KG1 (cell line): ENCODE data around the gene FRG2C.
"Not testable (repeated sequence)": the region's sequence is repeated elsewhere in the genome, so short reads cannot be mapped to it uniquely, and the experiment has no call there.

Experiments
- DNase-seq: peaks from one replicate; lab custom pipeline; 2025; lab: John Stamatoyannopoulos, UW

FRG2C gene

DNA sequence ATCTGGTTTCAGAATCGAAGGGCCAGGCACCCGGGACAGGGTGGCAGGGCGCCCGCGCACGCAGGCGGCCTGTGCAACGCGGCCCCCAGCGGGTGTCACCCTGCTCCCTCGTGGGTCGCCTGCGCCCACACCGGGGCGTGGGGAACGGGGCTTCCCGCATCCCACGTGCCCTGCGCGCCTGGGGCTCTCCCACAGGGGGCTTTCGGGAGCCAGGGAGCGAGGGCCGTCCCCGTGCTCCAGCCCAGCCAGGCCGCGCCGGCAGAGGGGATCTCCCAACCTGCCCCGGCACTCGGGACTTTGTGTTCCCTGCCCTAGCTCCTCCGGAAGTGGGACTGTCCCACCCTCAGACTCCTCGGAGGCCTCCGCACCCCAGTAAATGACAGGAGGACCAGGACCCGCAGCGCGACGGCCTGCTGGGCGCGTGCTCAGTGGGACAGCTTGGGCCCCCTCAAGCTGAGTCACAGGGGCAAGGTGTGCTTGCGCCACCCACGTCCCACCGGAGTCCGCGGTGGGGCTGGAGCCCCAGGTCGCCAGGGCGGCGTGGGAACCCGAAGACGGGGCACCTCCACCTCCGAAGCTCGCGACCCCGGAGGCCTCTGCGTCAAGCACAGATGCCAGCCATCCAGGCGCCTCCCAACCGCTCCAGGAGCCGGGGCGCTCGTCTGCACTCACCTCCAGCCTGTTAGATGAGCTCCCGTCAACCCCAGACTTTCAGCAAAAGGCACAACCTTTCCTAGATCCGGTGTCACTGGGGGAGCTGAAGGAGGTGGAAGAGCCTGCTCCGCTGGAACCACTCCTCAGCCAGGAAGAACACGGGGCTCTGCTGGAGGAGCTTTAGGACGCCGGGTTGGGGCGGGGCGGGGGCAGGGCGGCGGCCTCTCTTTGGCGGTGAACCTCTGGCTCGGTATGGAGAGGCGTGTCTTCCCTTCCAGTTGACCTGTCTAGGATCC lies 5.5 kb downstream of the FRG2C start:
- not testable (repeated sequence) for DNase-seq

DNA sequence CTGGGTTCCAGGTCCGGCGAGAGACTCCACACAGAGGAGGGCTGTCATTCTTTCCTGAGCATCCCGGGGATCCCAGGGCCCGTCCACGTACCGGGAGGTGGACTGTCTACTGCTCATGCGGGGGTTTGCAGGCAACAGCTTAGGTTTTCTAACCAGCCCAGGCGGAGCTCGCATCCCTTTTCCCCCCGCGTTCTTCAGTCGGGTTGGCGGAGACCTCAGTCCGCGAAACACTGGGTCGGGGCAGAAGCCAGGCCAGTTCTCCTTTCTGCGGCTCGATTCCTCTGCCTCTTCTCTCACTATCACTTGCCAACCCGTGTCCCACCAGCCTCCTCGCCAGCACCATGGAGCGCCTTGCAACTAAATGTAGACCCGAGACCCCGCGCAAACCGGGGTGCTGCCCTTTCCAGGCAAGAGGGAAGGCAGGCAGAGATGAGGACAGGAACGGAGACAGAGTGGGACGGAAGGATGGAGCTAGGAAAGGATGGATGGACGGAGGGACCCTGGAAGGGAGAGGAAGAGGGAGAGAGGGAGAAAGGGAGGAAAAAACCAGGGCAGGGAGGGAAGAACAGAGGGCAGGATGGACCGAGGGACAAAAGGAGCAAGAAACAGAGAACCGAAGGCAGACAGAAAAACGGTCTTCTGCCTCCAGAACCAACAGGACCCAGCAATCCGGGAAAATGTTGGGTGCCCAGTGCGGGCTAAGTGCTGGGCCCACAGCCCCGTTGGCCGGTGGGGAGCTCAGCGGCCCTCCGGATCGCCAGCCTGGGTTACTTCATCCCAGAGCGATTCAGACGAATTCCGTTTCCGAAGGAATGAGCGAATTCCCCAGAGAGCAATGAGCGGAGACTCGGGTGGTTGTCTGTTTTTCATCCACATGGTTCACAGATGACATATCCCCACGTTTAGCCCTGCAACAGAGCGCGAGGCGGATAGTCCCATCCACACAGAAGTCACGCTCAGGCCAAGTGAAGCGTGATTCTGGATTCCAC lies 6.5 kb downstream of the FRG2C start:
- not testable (repeated sequence) for DNase-seq

DNA sequence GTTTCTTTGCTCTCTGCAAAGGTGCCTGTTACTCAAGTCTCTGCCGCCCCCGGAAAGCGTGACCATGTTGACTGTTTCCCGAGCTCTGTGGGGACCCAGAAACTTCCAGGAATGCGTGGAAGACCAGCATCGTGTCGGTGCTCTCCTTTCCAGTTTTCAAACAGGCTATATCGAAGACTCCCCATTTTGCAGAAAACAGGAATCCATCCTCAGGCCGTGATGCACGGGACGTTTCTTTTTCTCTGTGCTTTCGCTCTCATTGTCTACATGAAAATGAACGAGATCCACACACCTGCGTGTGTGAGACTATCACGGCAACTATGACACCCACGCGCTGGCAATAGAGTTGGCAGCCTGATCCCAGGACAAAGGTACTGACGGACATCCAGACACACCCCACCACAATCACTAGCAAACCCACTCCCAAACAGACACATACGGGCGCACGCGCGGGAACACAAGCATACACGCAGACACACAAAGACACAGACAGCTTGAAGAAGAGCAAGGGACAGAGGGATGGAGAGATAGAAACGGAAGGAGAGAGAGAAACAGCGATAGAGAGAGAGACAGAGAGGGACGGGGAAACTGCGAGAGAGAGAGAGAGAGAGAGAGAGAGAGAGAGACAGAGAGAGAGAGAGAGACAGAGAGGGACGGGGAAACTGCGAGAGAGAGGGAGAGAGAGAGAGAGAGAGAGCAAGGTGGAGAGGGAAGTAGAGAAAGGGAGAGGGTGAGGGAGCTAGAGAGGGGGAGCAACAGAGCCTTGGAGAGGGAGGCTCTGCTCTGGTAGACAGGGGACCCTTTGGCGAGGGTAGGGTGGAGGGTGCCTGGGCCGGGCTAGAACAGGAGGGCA lies 7.4 kb downstream of the FRG2C start:
- not testable (repeated sequence) for DNase-seq

DNA sequence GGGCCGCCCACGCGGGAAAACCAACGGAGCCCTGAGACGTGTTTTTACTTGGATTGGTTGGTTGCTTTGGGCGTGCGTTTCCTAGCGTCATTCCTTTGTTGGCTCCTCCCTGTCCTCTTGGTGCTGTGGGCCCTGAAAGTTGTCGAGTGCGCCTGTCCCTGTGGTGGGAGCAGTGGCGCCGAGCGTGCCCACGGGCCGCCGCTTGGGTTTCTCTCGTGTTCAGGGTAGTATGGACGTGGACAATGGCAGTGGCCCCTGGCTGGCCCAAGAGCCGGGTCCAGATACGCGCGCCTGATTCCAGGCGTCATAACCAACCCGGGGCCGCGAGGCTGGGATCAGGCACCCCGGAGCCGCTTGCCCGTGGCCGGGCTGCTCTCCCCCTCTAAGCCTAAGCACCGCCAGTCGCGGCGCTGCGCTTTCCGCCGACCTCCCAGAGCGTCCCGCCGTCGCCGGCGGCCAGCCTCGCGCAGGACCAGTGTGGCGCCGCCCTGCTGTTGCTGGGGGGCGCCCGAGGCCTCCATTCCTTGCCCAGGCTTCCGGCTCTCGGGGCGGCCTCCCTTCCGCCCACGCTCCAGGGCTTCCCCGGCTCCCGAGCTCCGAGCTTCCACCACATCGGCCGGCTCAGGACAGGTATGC lies 8.1 kb downstream of the FRG2C start:
- not testable (repeated sequence) for DNase-seq

DNA sequence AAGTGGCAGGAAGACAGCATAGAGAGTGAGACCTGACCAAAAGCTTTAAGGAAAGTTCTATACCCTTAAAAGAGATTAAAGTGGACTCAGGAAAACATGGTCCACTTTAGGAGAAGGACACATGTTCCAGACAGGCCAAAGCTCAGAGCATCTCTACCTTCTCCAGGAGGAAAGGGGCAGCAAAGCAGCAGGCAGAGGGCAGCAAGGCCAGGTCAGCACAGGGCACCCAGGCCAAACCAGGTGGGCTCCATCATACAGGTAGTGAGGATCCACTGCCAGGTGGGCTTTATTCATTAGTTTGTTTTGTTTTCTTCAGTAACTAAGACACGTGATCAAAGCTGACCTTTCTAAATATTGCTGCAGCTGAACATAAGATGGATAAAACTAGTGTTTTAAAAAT lies 19.8 kb downstream of the FRG2C start:
- not testable (repeated sequence) for DNase-seq

DNA sequence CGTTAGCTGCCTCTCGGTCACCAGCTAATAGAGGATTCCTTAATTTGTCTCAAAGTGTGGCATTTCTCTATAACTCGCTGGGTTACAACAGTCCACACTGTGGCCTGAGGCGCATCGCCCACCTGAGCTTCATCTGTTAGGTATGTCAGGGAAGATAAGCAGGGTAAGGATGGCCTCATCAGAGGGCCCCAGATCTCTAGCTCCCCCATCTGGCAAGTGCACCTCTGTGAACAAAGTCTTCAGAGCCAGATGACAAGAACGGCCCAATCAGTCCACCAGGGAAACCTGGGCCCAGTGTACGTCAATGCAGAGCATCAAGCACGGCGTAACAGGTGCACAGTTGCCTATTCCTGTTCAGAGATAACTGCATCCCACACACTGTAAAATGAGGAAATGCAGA lies 23.2 kb downstream of the FRG2C start:
- DNase-seq: no peak

DNA sequence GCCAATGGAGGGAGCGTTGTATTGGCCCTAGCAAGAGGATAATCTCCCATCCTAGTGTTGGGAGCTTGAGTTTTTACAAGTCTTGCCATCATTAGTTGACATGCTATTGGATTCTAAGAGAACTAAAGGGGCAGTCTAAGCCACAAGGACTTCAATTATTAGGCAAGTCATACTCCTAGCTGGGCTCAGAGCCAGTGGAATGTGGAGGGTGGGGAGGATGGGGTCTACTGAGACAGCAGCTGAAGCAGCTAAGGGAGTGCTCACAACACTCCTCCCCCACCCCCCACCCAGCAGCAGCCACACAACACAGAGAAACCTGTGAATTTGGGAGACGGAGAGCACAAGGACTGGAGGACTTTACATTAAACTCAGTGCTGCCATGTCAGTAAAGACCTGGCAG lies 27.9 kb downstream of the FRG2C start:
- DNase-seq: no peak
